ENCODE measurements around the gene TAOK3.
"Not testable (repeated sequence)": the region's sequence is repeated elsewhere in the genome, so short reads cannot be mapped to it uniquely, and the experiment has no call there.

The TAOK3 gene

DNA sequence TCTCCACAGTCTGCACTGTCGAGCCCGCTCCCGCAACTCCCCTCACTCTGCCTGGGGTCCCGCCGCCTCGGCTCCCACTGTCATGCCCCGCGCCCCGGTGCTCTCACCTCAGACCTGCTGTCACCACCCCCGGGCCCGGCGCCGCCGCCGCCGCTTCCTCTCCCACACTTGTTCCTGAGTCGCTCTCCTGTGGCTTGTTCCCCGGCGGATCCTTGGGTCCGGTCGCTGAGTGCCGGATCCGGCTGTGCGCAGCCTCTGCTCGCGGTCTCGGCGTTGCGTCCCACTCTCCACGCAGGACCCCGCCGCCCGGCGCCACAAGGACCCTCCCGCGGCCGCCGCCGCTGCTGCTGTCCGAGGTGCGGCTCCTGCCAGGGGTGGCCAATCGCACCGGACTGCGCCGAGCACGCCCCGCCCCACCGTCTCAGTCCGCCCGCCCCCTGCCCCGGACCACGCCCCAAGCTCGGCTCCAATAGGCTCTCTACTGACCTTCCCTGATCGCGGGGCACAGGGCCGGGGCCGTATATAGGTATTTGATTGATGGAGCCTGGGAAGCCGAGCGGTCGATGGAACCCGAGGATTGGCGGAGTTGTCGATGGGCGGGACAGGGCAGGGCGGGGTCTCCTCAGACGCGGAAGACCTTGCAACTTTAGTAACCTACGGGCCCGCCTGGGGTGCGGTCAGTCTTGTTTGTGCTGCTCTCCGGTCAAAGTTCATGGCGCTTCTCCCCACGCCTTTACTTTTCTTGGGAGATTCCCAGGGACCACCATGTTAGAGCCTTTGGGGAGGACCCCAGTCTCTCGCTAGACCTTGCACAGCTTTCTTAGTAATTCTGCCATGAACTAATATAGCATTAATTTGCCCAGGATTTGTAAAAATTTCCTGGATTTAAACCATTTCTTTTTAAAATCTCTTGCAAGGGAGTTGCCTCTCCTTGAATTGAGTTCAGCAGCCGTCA is at the start of gene TAOK3:
Gene TAOK3, minus strand, starts transcription at position 367 of the 955 bp plus-strand sequence. CDS start 117,340 bp downstream, outside the sequence.
- FAIRE-seq: no peak

- no peak for FAIRE-seq
Measured at GRCh38 chr12:118420673-118421072, 48.0 kb upstream of the TAOK3 start.

- FAIRE-seq: no peak
Measured at GRCh38 chr12:118418385-118419057, 45.8 kb upstream of the TAOK3 start.

- FAIRE-seq: no peak
Measured at GRCh38 chr12:118417942-118418341, 45.2 kb upstream of the TAOK3 start.

DNA sequence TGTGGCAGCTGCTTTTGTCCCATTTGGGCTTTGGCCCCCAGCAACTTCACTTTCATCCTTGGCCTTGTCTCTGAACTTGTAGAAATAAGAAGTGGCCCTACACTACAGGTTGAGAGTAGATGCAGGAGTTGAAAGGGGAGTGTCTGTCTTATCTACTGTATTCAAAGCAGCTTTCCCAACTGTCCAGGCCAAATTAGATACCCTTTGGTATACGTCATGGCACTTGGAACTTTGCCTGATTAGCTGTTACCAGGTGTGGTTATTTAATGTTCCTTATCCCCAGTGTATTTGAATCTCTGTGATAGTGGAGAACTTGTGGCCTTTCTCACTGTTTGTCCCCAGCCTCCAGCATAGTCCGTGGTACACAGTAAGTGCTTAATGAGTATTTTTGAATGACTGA is 37.1 kb upstream of the TAOK3 start:
- no peak for FAIRE-seq

DNA sequence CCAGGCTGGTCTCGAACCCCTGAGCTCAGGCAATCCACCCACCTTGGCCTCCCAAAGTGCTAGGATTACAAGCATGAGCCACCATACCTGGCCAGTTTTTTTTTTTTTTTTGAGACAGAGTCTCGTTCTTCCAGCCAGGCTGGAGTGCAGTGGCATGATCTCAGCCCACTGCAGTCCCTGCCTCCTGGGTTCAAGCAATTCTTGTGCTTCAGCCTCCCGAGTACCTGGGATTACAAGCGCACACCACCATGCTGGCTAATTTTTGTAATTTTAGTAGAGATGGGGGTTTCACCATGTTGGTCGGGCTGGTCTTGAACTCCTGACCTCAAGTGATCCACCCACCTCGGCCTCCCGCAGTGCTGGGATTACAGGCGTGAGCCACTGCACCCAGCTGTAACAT is 35.5 kb upstream of the TAOK3 start:
- not testable (repeated sequence) for FAIRE-seq

GRCh38 chr12:118404876-118405521 is 32.3 kb upstream of the TAOK3 start:
- FAIRE-seq: peak; percentile 97

DNA sequence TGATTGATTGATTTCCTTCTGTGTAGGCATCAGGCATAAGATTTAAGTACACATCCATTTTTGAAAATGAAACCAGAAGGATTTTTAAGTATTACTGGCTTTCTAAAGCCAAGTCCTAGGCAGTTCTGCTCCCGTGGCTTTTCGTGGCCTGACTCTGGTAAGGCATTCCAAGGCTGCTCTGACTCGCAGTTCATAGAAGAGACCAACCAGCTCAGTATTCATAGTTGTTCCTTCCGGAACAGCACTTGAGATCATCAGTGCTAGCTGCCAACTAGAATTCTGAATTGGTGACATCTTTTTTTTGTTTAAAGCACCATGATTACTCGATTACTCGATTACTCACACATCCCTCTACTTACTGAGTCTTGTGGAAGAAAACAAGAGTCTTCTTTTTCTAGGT is 29.5 kb upstream of the TAOK3 start:
- FAIRE-seq: no peak

- no peak for FAIRE-seq
Measured at GRCh38 chr12:118398940-118399339, 26.2 kb upstream of the TAOK3 start.

DNA sequence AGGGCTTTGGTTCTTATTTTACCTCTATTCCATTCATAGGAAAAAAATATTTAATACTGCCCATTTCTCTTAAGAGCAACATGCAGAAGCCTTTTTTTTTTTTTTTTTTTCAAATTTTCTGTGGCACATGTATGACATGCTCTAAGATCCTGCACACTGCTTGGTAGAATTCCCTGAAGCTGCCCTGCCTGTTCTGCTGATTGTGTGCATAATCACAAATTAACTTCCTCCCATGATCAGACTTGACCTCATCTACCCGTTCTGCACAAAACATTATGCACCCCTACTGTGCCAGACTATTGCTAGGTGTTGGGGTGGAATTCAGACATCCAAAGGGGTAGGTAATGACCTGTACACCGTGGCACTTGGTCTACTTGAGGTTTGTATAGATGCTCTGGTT is 25.8 kb upstream of the TAOK3 start:
- no peak for FAIRE-seq

DNA sequence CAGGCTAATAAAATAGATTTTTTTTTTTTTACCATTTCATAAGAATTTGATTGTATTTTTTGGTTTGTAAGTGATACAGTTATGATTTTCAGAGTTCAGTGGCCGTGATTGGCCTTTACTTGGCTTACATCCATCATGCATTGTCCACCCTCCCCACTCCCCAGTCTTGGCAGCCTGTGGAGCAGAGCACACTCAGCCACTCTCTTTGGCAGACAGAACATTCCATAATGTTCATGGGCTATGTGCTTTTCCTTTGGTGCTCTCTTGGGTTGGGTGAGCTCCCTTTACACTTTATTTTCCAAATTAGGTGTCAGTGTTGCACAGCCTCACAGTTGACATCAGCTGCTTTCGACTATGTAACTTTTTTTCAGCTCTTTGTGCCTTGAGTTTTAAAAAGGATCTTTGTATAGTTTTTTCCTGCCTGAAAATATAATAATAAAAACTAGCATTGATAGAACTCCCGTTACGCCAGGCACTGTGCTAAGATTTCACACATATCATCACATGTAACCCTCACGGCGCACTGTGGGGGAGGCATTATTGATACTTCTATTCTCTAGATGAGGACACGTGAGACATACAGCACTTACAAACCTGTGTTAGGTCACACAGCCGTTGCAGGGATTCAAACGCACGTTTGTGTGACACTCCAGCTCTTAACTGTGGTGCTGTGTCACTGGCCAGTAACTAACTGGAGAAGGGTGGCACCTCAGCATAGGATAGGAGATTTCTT is 25.2 kb upstream of the TAOK3 start:
- no peak for FAIRE-seq

GRCh38 chr12:118391836-118392235 is 19.1 kb upstream of the TAOK3 start:
- no peak for FAIRE-seq

- no peak for FAIRE-seq
Measured at GRCh38 chr12:118391424-118391823, 18.7 kb upstream of the TAOK3 start.

GRCh38 chr12:118377884-118378470 is 5.3 kb upstream of the TAOK3 start:
- FAIRE-seq: no peak

GRCh38 chr12:118377021-118377883 is 4.5 kb upstream of the TAOK3 start:
- FAIRE-seq: no peak

DNA sequence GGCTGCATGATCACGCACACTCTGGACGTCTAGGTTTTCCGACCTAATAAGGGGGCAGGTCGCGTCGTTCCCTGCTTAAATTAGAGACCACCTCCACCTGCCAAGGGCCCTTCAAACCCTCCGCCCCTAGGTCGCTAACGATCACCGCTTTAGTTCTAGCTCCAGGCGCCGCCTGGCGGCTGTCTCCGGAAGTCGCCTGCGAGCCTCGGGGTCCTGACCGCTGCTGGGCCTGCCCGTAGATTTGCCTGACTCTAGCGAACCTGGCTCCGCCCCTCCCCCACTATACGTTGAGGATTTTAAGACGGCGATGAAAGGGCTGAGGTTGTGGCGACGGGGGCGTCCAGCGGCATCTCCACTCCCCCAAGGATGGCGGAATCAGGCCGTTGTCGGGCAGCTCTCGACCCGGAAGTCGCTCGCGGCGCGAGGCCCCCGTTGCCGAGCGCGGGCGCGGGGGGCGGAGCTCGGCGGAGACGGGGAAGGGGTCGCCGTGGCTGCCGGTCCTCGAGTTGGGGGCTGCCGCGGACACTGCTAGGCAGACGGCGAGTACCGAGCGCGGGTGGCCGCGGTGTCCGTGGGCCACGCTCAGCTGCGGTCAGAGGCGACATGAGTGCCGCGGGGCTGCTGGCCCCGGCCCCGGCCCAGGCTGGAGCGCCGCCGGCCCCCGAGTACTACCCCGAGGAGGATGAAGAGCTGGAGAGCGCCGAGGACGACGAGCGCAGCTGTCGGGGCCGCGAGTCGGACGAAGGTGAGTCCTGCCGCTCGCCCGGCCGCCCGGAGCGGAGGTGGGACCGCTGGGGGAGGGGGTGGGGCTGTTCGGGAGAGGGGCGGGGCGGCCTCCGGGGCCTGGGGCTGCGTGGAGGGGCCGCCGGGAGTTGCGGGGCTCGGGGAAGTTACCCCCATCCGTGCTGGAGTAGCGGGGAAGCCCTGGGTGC is 3.6 kb upstream of the TAOK3 start, which contains the start of gene SUDS3:
Gene SUDS3, plus strand, starts transcription at position 467 of the 932 bp plus-strand sequence. Its CDS starts 137 bp downstream, at position 604.
- FAIRE-seq: no peak

DNA sequence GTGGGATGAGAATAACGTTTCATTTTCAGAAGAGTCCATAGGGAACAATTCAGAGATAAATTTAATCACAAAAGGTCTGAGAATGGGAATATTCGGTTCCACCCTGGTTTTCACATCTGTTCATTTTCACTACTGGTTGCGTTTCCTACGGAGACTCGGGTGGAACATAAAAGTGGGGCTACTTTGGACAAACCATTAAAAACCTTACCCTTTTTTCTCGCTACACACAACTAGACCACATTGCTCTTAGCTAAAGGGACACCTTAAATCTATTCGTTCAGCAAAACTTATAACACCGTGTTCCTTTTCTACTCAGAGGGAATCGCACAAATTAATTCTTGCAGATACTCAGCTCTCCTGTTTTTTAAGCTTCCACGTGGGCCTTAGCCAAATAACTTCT is 2.6 kb upstream of the TAOK3 start:
- no peak for FAIRE-seq

GRCh38 chr12:118374909-118375308 is 2.2 kb upstream of the TAOK3 start:
- FAIRE-seq: no peak

- FAIRE-seq: no peak
Measured at GRCh38 chr12:118374126-118374725, 1.5 kb upstream of the TAOK3 start.

GRCh38 chr12:118373616-118374015 is 909 bp upstream of the TAOK3 start:
- no peak for FAIRE-seq
